ENCODE data around the gene PRSS38. TPM values are rescaled to one million over a fixed set of nuclear protein-coding genes. Genes with fewer than 3 reads are reported as not detected.

The PRSS38 gene
- polyA plus RNA-seq, 2 donors = not detected

- Histone ChIP-seq H3K4me3 (ENCODE audit: low read depth in 1 of 2, low read length in 2 of 2) (no peak overlapping the region), H3K27ac (ENCODE audit: low read depth in 2 of 2, low read length in 1 of 2) (no peak overlapping the region), H3K9me3 (ENCODE audit: control insufficient read depth in 2 of 2, insufficient read depth in 1 of 2, low read depth in 1 of 2, low read length in 1 of 2) (no peaks in the 10 kb centered on the region), H3K4me1 (ENCODE audit: control insufficient read depth in 2 of 2, insufficient read depth in 2 of 2, low read length in 1 of 2) (peaks cover 0 to 5% of the 10 kb centered on the region in 2 donors), H3K36me3 (ENCODE audit: control insufficient read depth in 2 of 2, insufficient read depth in 2 of 2, low read length in 1 of 2) (no peaks in the 10 kb centered on the region), H3K27me3 (ENCODE audit: control insufficient read depth in 1 of 2, insufficient read depth in 2 of 2, low read length in 2 of 2) (no peaks in the 10 kb centered on the region)
- WGBS, 2 donors = 88 to 91% methylated on average over 8 to 9 of the region's 9 CpGs
Observed at GRCh38 chr1:227893300-227893948, 77.9 kb downstream of the PRSS38 start.

- no peaks in the 10 kb centered on the region for H3K36me3 ChIP-seq (ENCODE audit: control insufficient read depth in 2 of 2, insufficient read depth in 2 of 2, low read length in 1 of 2)
- peaks cover 0 to 5% of the 10 kb centered on the region in 2 donors for H3K4me1 ChIP-seq (ENCODE audit: control insufficient read depth in 2 of 2, insufficient read depth in 2 of 2, low read length in 1 of 2)
- no peaks in the 10 kb centered on the region for H3K9me3 ChIP-seq (ENCODE audit: control insufficient read depth in 2 of 2, insufficient read depth in 1 of 2, low read depth in 1 of 2, low read length in 1 of 2)
- no peak overlapping the region for H3K27ac ChIP-seq (ENCODE audit: low read depth in 2 of 2, low read length in 1 of 2)
- no peaks in the 10 kb centered on the region for H3K27me3 ChIP-seq (ENCODE audit: control insufficient read depth in 1 of 2, insufficient read depth in 2 of 2, low read length in 2 of 2)
- H3K4me3 ChIP-seq (ENCODE audit: low read depth in 1 of 2, low read length in 2 of 2) = no peak overlapping the region
- 85 to 88% methylated on average over 27 of the region's 27 CpGs for WGBS, 2 donors
Observed at GRCh38 chr1:227893949-227894721, 78.7 kb downstream of the PRSS38 start.

GRCh38 chr1:227894831-227895451, 79.5 kb downstream of the PRSS38 start:
- H3K9me3 ChIP-seq (ENCODE audit: control insufficient read depth in 2 of 2, insufficient read depth in 1 of 2, low read depth in 1 of 2, low read length in 1 of 2) = no peaks in the 10 kb centered on the region
- no peaks in the 10 kb centered on the region for H3K36me3 ChIP-seq (ENCODE audit: control insufficient read depth in 2 of 2, insufficient read depth in 2 of 2, low read length in 1 of 2)
- no peak overlapping the region for H3K4me3 ChIP-seq (ENCODE audit: low read depth in 1 of 2, low read length in 2 of 2)
- H3K27ac ChIP-seq (ENCODE audit: low read depth in 2 of 2, low read length in 1 of 2) = no peak overlapping the region
- no peaks in the 10 kb centered on the region for H3K27me3 ChIP-seq (ENCODE audit: control insufficient read depth in 1 of 2, insufficient read depth in 2 of 2, low read length in 2 of 2)
- WGBS, 2 donors = 88 to 92% methylated on average over 12 of the region's 12 CpGs
- peaks cover 0 to 5% of the 10 kb centered on the region in 2 donors for H3K4me1 ChIP-seq (ENCODE audit: control insufficient read depth in 2 of 2, insufficient read depth in 2 of 2, low read length in 1 of 2)

Other genes starting within 250 kb of the PRSS38 start
- gene JMJD4, start 80.4 kb upstream of the PRSS38 start, polyA plus RNA-seq = 10 to 100 TPM in 1 of 2 donors, 1 to 10 TPM in 1; 9.7 to 12.5 TPM
- 10 to 100 TPM in 1 of 2 donors, 1 to 10 TPM in 1; 7.9 to 11.4 TPM for gene SNAP47, start 80.2 kb upstream of the PRSS38 start, polyA plus RNA-seq
- gene WNT9A, start 132.3 kb downstream of the PRSS38 start, polyA plus RNA-seq = 1 to 10 TPM; 2.3 to 3.6 TPM
- gene WNT3A, start 191.3 kb downstream of the PRSS38 start, polyA plus RNA-seq = 1 to 10 TPM in 1 of 2 donors, under 1 TPM in 1; 0.69 to 1.3 TPM

All from esophagus (tissue), 2 donors.